Stimulated activated CD8-positive, alpha-beta memory T cell treated with anti-CD3 and anti-CD28 coated beads, Interleukin-15, amount 100 ng/mL, for 1 hour (primary cell): Measurements from ENCODE around the gene AP2A1.

Experiments
- DNase-seq: peaks from one replicate; pipeline ENCODE4 v3.0.0-alpha.2; 2020; ENCODE audit warnings: low read depth

The AP2A1 gene

GRCh38 chr19:49766007-49766929, 533 bp upstream of the AP2A1 start:
- DNase-seq = peak; percentile 95

- no peak for DNase-seq
Measured at GRCh38 chr19:49767381-49767780, 580 bp downstream of the AP2A1 start.

DNA sequence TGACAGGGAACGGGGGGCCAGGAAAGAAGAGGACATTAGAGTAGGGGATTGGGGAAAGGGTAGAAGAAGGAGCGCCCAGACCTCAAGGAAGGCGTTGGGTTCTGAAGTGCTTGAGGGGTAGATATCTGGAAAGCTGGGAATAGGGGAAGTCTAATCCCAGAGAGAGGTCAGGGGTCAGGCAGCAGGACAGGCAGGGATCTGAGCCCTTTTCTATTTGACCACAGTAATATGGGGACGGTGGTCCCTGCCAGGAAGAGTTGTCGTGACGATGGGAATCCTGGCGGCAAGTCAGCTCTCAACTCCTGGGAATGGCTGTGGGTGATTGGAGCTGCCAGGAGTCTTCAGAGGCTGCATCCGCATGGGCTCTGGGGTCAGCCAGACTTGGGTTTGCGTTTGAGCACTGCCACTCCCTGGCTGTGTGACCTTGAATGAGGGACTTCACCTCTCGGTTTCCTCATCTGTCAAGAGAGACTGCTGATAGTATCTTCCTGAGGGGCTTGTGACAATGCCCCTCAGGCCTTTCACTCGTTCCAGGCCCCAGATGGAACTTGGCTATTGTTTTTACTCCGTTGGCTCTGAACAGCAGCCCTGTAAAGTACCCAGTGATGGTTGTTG, 1.3 kb downstream of the AP2A1 start:
- no peak for DNase-seq

DNA sequence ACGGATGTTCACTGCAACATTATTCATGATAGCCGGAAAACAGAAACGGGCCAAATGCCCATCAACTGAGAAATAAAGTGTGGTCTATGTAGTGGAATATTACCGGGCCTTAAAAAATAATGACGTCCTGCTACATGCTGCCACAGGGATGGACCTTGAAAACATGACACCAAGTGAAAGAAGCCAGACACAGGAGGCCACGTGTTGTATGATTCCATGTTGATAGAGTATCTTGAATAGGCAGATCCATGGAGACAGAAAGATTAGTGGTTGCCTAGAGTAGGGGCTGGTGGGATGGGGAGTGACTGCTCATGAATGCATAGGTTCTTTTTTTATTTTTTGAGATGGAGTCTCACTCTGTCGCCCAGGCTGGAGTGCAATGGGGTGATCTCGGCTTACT, 3.7 kb downstream of the AP2A1 start:
- DNase-seq = no peak

DNA sequence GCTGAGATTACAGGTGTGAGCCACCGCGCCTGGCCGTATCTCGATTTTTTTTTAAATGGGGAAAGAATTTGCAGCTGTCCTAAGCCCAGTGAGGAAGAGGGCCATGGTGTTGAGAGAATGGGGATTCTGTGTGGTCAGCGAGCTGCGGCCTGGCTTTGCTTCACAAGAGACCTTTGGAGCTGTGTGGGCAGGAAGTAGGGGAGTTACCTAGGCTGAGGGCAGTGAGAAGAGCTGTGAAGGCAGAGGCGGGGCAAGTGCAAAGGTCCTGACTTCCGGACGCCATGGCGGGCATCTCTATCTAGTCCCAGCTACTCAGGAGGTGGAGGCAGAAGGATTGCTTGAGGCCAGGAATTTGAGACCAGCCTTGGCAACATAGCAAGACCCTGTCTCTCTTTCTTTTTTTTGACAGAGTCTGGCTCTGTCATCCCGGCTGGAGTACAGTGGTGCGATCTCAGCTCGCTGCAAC, 4.9 kb downstream of the AP2A1 start:
- DNase-seq = no peak

DNA sequence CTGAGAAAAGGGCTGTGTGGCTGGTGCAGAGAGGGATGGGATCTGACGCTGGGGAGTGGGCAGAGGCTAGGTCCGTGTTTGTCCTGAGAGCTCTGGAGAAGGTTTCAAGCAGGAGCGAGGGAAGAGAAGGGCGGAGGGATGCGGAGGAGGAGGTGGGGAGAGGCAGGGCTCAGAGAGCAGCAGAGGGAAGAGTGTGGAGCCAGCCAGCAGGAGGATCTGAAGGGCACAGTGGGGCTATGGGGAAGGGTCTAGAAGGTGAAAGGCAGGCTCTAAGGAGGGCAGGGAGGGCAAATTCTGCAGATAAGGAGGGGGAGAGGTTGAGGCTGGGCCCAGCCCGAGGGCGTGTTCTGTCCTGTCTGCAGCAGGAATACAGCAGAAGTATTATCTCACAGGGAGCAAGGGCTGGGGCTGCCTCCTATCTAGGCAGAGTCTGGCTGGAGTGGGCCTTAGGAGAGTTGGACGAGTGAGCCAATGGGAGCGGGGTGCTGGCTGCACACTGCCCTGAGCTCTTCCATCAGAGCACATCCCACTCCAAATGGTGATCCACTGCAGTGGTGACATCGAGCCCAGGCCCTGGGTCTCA, 6.1 kb downstream of the AP2A1 start:
- DNase-seq = no peak

DNA sequence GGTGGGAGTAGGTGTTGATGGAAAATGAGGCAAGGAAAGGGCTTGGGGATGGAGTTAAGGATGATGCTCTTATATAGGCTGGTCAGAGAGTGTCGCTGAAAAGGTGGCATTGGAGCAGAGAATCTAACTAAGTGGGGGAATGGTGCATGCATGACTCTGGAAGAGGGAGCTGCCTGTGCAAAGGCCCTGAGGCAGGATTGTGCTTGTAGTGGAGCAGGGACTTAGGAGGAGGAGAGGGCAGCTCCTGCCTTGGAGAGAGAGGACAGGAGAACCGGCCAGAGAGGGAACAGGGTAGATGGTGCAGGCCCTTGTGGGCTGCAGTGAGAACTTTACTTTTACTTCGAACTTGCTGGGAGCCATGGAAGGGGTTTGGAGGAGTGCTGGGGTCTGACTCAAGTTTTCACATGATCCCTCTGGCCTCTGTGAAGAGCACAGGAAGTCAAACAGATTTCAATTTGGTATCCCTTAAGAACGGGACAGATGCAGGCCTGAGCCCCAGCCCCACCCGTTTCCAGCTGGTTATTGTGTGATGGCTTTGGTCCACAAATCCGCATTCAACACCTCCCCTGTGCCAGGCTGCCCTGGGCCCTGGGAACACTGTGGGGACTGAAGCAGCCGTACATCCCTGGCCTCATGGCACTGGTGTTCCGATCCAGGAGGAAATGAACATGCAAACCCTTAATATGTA, 7.0 kb downstream of the AP2A1 start:
- DNase-seq = no peak

DNA sequence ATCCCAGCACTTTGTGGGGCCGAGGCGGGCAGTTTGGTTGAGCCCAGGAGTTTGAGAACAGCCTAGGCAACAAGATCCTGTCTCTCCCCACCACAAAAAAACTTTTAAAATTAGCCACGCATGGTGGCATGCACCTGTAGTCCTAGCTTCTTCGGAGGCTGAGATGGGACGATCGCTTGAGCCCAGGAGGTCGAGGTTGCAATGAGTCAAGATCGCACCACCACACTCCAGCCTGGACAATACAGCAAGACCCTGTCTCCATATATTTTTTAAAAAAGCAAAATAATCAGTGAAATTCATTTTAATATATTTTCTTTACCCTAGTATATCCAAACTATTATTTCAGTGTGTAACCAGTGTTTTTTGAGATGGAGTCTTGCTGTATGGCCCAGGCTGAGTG, 8.2 kb downstream of the AP2A1 start:
- DNase-seq = no peak

GRCh38 chr19:49775742-49776370, 9.1 kb downstream of the AP2A1 start:
- no peak for DNase-seq

GRCh38 chr19:49776371-49776764, 9.6 kb downstream of the AP2A1 start:
- DNase-seq = no peak

DNA sequence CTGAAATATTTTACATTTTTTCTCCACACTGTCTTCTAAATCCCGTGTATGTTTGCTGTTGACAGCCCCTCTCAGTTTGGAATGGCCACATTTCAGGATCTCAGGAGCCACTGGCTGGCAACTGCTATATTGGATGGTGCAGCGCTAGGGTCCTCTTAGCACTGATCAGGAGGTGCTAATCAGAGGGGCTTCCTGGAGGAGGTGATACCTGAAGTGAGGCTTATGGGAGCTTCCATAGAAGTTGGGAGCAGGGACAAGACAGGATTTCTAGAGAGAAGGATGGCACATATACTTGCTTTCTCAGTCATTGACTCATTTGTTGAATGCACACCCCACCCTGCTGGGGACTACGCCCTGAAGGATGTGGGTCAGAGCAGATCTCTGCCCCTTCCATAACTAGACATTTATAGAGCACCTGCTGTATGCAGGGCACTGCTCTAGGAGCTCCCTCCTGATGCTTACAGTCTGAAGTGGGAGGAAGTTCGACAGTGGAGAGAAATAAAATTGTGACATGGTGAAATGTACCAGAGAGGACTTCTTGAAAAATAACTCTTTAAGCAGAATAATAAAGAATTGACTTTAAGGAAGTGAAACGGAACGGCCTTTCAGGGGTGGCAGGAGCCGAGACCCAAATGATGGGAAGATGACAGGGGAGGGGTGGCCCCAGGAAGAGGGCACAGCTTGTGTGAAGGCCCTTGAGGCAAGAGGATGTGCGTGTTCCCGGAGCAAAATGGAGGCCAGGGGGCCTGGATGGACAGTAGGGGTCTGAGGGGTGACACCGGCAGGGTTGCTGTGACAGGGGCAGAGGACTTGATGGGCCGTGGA, 13.1 kb downstream of the AP2A1 start:
- no peak for DNase-seq

DNA sequence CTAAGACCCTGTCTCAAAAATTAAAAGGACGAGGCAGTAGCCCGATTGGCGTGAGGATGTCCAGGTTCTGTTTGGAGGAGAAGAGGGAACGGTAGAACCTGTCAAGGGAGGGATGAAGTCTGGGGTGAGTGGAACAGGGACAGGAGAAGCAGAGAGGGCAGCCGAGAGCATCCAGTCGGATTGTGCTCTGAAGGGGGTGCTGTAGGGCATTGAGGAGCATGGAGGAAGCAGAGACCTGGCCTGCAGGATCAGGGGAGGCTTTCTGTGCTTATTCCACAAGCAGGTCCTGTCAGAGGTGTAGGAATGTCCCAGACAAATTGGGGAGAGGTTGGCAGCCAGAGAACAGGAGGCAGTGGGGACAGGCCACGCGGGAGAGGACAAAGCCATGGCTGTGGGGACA, 14.1 kb downstream of the AP2A1 start:
- no peak for DNase-seq

- no peak for DNase-seq
Measured at GRCh38 chr19:49781394-49781793, 14.6 kb downstream of the AP2A1 start.

GRCh38 chr19:49782515-49782914, 15.7 kb downstream of the AP2A1 start:
- DNase-seq = no peak

- DNase-seq = no peak
Measured at GRCh38 chr19:49786376-49786820, 19.6 kb downstream of the AP2A1 start.

- no peak for DNase-seq
Measured at GRCh38 chr19:49787746-49788145, 20.9 kb downstream of the AP2A1 start.

- no peak for DNase-seq
Measured at GRCh38 chr19:49788857-49789256, 22.1 kb downstream of the AP2A1 start.

DNA sequence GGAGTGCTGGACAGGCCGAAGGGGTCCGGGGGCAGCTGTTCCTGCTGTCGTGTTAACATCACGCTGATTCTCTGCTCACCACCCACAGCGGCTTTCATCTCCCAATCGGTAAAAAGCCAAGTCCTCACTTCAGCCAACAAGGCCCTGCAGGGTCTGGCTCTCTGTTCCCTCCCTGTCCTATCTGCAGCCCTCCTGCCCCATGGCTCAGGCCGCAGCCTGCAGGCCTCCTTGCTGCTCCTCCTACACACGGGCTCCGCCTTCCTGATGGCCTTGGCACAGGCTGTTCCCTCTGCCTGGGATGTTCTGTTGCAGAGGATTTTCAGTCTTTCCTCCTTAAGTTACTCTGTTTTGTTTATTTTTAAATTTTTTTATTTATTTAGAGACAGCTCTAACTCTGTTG, 24.1 kb downstream of the AP2A1 start:
- no peak for DNase-seq

DNA sequence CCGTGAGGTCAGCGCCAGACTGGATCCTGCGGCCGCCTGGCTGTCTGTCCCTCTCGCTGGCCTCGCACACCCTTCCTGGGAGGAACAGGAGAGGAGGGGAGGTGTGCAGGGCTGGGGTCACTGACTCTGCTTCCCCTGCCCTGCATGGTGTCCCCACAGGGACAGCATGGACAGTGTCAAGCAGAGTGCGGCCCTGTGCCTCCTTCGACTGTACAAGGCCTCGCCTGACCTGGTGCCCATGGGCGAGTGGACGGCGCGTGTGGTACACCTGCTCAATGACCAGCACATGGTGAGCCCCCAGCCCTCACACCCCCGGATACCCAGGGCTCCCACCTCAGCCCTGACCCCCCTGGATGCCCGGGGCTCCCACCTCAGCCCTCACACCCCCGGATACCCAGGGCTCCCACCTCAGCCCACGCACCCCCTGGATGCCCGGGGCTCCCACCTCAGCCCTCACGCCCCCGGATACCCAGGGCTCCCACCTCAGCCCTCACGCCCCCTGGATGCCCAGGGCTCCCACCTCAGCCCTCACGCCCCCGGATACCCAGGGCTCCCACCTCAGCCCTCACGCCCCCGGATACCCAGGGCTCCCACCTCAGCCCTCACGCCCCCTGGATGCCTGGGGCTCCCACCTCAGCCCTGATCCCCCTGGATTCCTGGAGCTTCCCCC, 25.1 kb downstream of the AP2A1 start:
- no peak for DNase-seq

DNA sequence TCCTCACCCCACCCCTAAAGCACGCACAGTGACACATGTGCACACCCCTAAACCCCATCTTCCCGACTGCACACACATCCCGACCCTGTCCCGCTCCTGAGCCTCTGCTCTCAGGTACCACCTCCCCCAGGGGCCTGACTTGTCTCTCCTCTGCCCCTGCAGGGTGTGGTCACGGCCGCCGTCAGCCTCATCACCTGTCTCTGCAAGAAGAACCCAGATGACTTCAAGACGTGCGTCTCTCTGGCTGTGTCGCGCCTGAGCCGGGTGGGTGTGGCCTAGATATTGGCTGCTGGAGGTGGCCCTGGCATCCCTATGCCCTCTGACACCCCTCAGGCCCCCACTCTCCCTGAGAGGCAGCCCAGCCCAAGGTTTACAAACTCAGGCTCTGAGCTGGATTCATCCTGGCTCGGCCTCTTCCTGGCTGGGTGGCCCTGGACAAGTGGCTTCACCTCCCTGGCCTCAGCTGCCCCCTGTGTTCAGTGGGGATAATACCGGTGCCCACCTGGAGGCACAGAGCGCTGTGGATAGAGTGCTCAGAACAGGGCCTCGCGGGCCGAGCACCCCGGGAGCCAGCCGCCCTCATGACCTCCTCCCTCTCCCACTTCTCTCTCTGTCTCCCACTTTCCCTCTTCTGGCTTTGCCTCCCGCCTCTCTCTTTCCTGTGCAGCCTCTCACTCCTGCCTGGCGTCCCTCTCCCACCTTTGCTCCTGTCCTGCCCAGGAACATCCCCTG, 26.2 kb downstream of the AP2A1 start:
- DNase-seq = no peak
